HCT116 (cell line): ENCODE results near the gene CCDC174.

Experiments
- CTCF ChIP-seq, 3 experiments: fragments of 200-600 bp in 1 of 3; sonication (generic) in 1 of 3; IDR thresholded peaks in 2 of 3; conservative IDR thresholded peaks in 1 of 3; 2 replicates each; pipeline ENCODE4 v1.5.1; 2012 to 2017; ENCODE audit warnings: low read depth in 2 of 3, low read length in 2 of 3, antibody characterized with exemption in 1 of 3, borderline replicate concordance in 1 of 3, control low read depth in 1 of 3, mild to moderate bottlenecking in 1 of 3, mixed read lengths in 1 of 3, mixed run types in 1 of 3, moderate library complexity in 1 of 3; ENCODE audit not compliant: insufficient read depth in 1 of 3
- ELF1 ChIP-seq: IDR thresholded peaks from 2 replicates; pipeline ENCODE4 v1.6.1; 2012; ENCODE audit warnings: low read depth, borderline replicate concordance
- JUND ChIP-seq: IDR thresholded peaks from 2 replicates; pipeline ENCODE4 v1.6.1; 2012
- POLR2A ChIP-seq: IDR thresholded peaks from 2 replicates; pipeline ENCODE4 v1.7.0; 2011; ENCODE audit warnings: borderline replicate concordance; ENCODE audit not compliant: insufficient read depth, insufficient read length; ENCODE audit errors: extremely low read depth
- POLR2AphosphoS5 ChIP-seq: IDR thresholded peaks from 2 replicates; pipeline ENCODE4 v1.6.1; 2011; ENCODE audit warnings: mild to moderate bottlenecking, low read depth, low read length, moderate library complexity

DNA sequence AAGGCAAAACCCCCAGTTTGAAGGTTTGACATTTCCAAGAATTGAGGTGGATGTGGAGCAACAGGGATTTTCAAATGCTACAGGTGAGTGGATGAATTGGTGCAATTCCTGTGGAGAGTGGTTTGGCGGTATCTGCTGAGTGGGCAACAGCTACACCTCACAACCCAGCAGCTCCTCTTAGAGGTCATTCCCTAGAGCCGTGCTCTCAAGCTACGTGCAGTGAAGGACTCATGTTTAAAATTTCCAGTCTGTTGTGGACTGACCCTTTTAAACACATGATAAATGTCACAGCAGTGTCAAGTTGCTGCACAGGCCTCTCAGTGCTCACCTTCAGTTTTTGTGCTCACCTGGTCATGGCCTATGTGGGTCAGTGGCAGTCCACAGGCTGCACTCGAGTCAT, 32.9 kb downstream of the CCDC174 start:
- TF ChIP-seq CTCF (IDR thresholded peaks at IDR 0.05 in 2 of 3, conservative IDR thresholded peaks at IDR 0.05 in 1 of 3; ENCODE audit: borderline replicate concordance in 1 of 3, insufficient read depth in 1 of 3, low read depth in 2 of 3, low read length in 2 of 3) (no peak), POLR2A (no peak), ELF1 (no peak), JUND (no peak), POLR2AphosphoS5 (no peak)
